Panc1 (cell line): ENCODE results near the gene ADGRB3.

ENCODE experiments used
- CTCF ChIP-seq: fragments of 450-650 bp; IDR thresholded peaks from 2 replicates; pipeline ENCODE4 v1.5.1; 2017; ENCODE audit warnings: mild to moderate bottlenecking
- POLR2AphosphoS5 ChIP-seq: IDR thresholded peaks from 2 replicates; pipeline ENCODE4 v1.6.1; 2012; ENCODE audit warnings: mild to moderate bottlenecking, low read depth, low read length, moderate library complexity

GRCh38 chr6:69390125-69390524 is 755.0 kb downstream of the ADGRB3 start:
- TF ChIP-seq CTCF (no peak), POLR2AphosphoS5 (no peak)
